Measurements from ENCODE around the gene RAB44. TPM values are rescaled to one million over a fixed set of nuclear protein-coding genes. Genes with fewer than 3 reads are reported as not detected.

Gene RAB44
- total and polyA plus RNA-seq, 2 of the 13 experiments (the other 11 are each of a cell fraction or from before 2014, with no cell fraction given) = not detected

- TF ChIP-seq ZBTB26 (CRISPR knock-in tag; IDR thresholded peaks at IDR 0.05; ENCODE audit: borderline replicate concordance) (peak; percentile 54; the same call in 1 of the 2 replicates), BCL6 (CRISPR knock-in tag; IDR thresholded peaks at IDR 0.05) (peak; percentile 82), ZNF619 (CRISPR knock-in tag; IDR thresholded peaks at IDR 0.05) (peak; percentile 61; the same call in 1 of the 2 replicates), KDM1A (CRISPR knock-in tag; IDR thresholded peaks at IDR 0.05) (peak; percentile 91), ZNF292 (CRISPR knock-in tag; IDR thresholded peaks at IDR 0.05; ENCODE audit: borderline replicate concordance, low read depth) (peak; percentile 94), NR3C1 (CRISPR knock-in tag; IDR thresholded peaks at IDR 0.05) (no peak), ISX (CRISPR knock-in tag; conservative IDR thresholded peaks at IDR 0.05) (0 out of 2 replicates have a peak, but pooled peaks have one; percentile 22), RNF219 (CRISPR knock-in tag; IDR thresholded peaks at IDR 0.05) (peak; percentile 71; the same call in 1 of the 2 replicates), ZNF709 (CRISPR knock-in tag; IDR thresholded peaks at IDR 0.05) (peak; percentile 47; the same call in 1 of the 2 replicates), ZBTB34 (CRISPR knock-in tag; IDR thresholded peaks at IDR 0.05) (peak; percentile 83; the same call in 1 of the 2 replicates), ZNF614 (CRISPR knock-in tag; IDR thresholded peaks at IDR 0.05; ENCODE audit: borderline replicate concordance) (peak; percentile 98), TCF12 (IDR thresholded peaks at IDR 0.05) (no peak), TCF12 (CRISPR knock-in tag; IDR thresholded peaks at IDR 0.05) (peak; percentile 91), ZNF235 (CRISPR knock-in tag; IDR thresholded peaks at IDR 0.05; ENCODE audit: borderline replicate concordance) (peak; percentile 84; the same call in 1 of the 2 replicates), TAF1 (CRISPR knock-in tag; IDR thresholded peaks at IDR 0.05) (peak; percentile 74; the same call in 1 of the 2 replicates), ZSCAN30 (CRISPR knock-in tag; IDR thresholded peaks at IDR 0.05) (no peak), ZNF24 (IDR thresholded peaks at IDR 0.05) (no peak), EZH2 (conservative IDR thresholded peaks at IDR 0.05; ENCODE audit: low read depth, low read length) (no peak), ZNF660 (CRISPR knock-in tag; IDR thresholded peaks at IDR 0.05; ENCODE audit: borderline replicate concordance, low read depth) (no peak), NFATC3 (CRISPR knock-in tag; IDR thresholded peaks at IDR 0.05) (no peak), ATF7 (IDR thresholded peaks at IDR 0.05) (peak; percentile 90), ATF7 (CRISPR knock-in tag; IDR thresholded peaks at IDR 0.05) (peak; percentile 94), CEBPB (IDR thresholded peaks at IDR 0.05; ENCODE audit: borderline replicate concordance, low read depth, low read length) (peak; percentile 100), DPF2 (CRISPR knock-in tag; IDR thresholded peaks at IDR 0.05; ENCODE audit: borderline replicate concordance, low read depth) (peak; percentile 95), HES4 (CRISPR knock-in tag; IDR thresholded peaks at IDR 0.05; ENCODE audit: borderline replicate concordance) (no peak), REL (CRISPR knock-in tag; conservative IDR thresholded peaks at IDR 0.05) (no peak), YEATS4 (CRISPR knock-in tag; IDR thresholded peaks at IDR 0.05; ENCODE audit: borderline replicate concordance) (peak; percentile 95), ZNF44 (CRISPR knock-in tag; IDR thresholded peaks at IDR 0.05) (no peak)
Observed at GRCh38 chr6:36666826-36667591, 30.6 kb upstream of the RAB44 start (continued).
